ENCODE measurements around the gene SON.
A peak's percentile ranks its signal among the peaks of the same experiment; 100 is the strongest.

Gene SON

DNA sequence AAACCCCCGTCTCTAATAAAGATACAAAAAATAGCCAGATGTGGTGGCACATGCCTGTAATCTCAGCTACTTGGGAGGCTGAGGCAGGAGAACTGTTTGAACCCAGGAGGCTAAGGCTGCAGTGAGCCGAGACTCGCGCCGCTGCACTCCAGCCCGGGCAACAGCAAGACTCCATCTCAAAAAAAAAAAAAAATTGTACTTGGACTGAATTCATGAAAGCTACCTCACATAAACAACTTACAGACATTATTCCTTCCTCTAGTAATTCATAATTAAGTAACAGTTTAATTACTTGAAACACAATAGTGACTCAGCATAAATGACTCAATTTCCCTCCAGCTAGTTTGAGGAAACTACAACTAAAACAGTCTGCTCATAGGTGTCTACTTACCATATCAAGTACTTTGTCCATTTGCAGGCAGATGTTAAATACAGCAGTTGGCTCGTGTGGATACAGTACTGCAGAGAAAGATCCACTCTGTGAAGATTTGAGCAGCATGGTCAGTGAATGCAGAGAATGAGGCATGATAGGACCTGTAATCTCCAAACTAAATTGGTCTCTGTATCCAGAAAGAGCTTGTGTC lies 36.2 kb downstream of the SON start:
- DNase-seq (ENCODE audit: extremely low read depth, low read depth), result peak; percentile 16

GRCh38 chr21:33584455-33584854 lies 41.6 kb downstream of the SON start:
- TF ChIP-seq, protein P1, sequence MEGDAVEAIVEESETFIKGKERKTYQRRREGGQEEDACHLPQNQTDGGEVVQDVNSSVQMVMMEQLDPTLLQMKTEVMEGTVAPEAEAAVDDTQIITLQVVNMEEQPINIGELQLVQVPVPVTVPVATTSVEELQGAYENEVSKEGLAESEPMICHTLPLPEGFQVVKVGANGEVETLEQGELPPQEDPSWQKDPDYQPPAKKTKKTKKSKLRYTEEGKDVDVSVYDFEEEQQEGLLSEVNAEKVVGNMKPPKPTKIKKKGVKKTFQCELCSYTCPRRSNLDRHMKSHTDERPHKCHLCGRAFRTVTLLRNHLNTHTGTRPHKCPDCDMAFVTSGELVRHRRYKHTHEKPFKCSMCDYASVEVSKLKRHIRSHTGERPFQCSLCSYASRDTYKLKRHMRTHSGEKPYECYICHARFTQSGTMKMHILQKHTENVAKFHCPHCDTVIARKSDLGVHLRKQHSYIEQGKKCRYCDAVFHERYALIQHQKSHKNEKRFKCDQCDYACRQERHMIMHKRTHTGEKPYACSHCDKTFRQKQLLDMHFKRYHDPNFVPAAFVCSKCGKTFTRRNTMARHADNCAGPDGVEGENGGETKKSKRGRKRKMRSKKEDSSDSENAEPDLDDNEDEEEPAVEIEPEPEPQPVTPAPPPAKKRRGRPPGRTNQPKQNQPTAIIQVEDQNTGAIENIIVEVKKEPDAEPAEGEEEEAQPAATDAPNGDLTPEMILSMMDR (IDR thresholded peaks at IDR 0.05; ENCODE audit: low read depth, low read length), result no peak
- DNase-seq (ENCODE audit: extremely low read depth, low read depth), result no peak

More for the DNA sequence above, 36.2 kb downstream of the SON start:
- TF ChIP-seq, protein P1 (IDR thresholded peaks at IDR 0.05; ENCODE audit: low read depth, low read length), result no peak

GRCh38 chr21:33586927-33587326 lies 44.1 kb downstream of the SON start:
- no peak for DNase-seq (ENCODE audit: extremely low read depth, low read depth)
- TF ChIP-seq, protein P1 (IDR thresholded peaks at IDR 0.05; ENCODE audit: low read depth, low read length), result no peak

- no peak for DNase-seq (ENCODE audit: extremely low read depth, low read depth)
- TF ChIP-seq, protein P1 (IDR thresholded peaks at IDR 0.05; ENCODE audit: low read depth, low read length), result no peak
These were observed 45.1 kb downstream of the SON start for GRCh38 chr21:33587792-33588484.

DNA sequence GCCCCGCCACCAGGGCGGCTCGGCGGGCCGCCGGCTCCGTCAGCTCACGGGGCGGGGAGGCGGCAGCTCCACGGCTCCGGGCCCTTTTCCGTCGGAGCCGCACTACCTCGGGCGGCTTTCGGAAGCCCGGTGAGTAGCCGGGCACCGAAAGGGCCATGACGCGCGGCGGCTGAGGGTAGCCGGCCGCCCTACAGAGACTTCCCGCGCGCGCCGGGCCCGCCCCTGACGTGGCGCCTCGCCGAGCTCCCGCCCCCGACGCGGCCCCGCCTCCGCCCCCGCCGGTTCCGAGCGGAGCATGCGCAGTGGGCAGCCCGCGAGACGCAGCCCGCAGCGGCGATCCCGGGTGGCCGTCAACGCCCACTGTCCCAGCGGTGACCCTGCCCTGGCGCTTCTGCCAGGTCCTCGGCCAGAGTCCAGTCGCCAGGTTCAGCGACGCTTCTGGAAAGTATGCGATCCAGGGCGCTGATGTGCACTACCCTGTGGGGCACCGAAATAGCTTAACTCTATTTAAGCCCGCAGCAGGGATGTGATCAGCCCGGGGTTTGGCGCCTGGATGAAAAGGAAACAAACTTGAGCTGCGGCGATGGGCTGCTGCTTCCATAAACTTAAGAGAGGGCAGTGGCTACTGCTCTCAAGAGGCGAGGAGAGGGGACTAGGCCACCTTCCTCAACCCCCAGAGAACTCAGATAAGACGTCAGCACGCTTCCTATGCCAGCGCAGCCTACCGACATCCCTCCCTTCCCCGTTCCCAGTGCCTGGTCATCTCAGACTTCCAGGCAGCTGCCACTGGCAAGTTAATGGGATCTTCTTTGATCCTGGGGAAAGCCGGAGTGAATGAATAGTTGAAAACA lies 45.9 kb downstream of the SON start, which contains the start of gene DONSON:
DONSON (minus strand) TSS at position 200 of the 851 bp plus-strand sequence; CDS start at position 157, 43 bp downstream.
- peak; percentile 52 for DNase-seq (ENCODE audit: extremely low read depth, low read depth)

DNA sequence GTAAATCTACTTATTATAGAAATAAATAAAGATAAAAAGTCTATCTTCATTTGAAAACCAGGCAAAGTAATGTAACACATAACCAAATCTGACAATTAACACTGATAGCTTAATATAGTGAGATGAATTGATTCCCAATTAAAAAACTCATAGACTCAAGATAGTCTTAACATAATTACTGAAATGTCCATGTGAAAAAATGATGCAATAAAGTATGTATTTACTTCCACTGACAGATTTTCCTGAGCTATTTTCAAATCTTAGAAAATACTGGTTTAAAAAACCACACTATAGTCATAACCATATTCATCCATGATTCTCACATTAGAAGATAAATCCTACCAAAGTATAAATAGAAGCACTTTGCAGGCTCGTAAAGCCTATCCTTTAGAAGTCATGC lies 55.2 kb downstream of the SON start:
- TF ChIP-seq, protein P1 (IDR thresholded peaks at IDR 0.05; ENCODE audit: low read depth, low read length), result no peak
- DNase-seq (ENCODE audit: extremely low read depth, low read depth), result no peak

More for the DNA sequence above, 45.9 kb downstream of the SON start, which contains the start of gene DONSON:
- TF ChIP-seq, protein P1 (IDR thresholded peaks at IDR 0.05; ENCODE audit: low read depth, low read length), result no peak
